Renal cortical epithelial cell (primary cell): ENCODE results near the gene SLC30A3. TPM values are rescaled to one million over a fixed set of nuclear protein-coding genes. Genes with fewer than 3 reads are reported as not detected.

Source experiments
- DNase-seq: peaks from one replicate; pipeline ENCODE4 v3.0.0-alpha.2; 2011; ENCODE audit warnings: low read depth
- total RNA-seq: library from RNA; depleted of rRNA; stranded (reverse); fragments of >200 nt; gene quantifications from 2 replicates; pipeline ENCODE4 v1.2.3, GENCODE V29; 2014

The SLC30A3 gene
- total RNA-seq, 1 donor from 2014 or later = 0.10 TPM

DNA sequence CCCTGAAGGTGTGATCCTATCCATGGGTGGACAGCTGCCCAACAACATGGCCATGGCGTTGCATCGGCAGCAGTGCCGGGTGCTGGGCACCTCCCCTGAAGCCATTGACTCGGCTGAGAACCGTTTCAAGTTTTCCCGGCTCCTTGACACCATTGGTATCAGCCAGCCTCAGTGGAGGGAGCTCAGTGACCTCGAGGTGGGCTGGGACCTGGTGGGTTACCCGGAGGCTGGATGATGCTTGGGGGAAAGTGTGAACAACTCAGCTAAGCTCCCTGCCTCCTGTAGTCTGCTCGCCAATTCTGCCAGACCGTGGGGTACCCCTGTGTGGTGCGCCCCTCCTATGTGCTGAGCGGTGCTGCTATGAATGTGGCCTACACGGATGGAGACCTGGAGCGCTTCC, 29.5 kb downstream of the SLC30A3 start:
- DNase-seq = no peak

DNA sequence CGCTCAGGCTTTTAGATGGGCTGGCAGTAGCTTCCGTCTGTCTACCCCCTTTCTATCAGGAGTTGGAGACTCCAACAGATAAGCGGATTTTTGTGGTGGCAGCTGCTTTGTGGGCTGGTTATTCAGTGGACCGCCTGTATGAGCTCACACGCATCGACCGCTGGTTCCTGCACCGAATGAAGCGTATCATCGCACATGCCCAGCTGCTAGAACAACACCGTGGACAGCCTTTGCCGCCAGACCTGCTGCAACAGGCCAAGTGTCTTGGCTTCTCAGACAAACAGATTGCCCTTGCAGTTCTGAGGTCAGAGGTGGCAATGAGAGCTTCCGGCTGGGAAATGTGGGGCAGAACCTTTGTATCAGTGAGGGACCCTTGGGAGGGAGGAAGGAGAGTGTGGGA, 30.9 kb downstream of the SLC30A3 start:
- no peak for DNase-seq

DNA sequence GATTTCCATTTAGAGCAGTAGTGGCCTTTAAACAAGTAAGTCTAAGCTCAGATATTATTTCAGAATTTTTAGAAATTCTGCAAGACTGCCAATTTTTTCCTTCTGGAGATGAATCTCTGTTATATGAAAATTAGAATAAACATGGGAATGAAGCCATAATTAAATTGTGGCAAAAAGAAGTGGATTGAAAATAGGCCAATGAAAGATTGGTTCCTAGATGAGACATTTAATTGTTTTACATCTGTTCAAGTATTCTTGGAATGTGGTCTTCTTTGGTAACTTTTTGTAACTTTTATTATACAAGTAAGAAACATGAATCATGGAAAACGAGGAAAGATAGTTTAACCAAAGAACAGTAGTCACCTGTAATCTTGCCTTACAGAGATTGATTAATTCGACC, 35.3 kb downstream of the SLC30A3 start:
- DNase-seq = no peak

GRCh38 chr2:27225526-27225925, 37.3 kb downstream of the SLC30A3 start:
- DNase-seq = no peak

- no peak for DNase-seq
Measured at GRCh38 chr2:27223416-27223815, 39.4 kb downstream of the SLC30A3 start.

DNA sequence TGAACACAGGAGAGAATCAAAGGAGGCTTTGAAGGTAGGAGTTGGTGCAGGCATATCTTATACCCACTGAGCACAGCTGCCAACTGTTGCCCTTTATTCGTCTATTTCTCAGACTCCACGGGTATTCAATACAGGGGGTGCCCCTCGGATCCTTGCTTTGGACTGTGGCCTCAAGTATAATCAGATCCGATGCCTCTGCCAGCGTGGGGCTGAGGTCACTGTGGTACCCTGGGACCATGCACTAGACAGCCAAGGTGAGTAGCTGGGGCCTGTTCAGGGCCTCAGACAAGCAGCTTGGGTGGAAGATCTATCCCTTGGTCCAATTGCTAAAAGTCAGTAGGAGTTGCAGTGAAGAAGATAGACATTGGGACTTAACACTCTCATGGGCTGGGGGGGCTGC, 40.4 kb downstream of the SLC30A3 start:
- no peak for DNase-seq

DNA sequence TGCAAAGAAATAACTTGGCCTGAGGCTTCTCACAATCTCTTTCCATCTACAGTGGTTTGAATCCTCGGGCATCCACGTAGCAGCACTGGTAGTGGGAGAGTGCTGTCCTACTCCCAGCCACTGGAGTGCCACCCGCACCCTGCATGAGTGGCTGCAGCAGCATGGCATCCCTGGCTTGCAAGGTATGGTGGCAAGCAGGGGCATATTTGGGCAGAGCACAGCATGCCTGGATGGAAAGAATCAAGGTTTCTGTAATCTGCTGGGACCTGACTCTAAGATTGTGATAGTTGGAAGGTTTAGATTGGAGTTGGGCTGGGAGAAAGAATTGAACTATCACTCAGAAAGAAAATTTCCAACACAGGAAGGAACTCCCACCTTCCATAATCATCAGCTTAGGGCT, 41.7 kb downstream of the SLC30A3 start:
- no peak for DNase-seq

GRCh38 chr2:27220091-27220490, 42.8 kb downstream of the SLC30A3 start:
- DNase-seq = no peak

- DNase-seq = no peak
Measured at GRCh38 chr2:27219091-27219490, 43.8 kb downstream of the SLC30A3 start.

DNA sequence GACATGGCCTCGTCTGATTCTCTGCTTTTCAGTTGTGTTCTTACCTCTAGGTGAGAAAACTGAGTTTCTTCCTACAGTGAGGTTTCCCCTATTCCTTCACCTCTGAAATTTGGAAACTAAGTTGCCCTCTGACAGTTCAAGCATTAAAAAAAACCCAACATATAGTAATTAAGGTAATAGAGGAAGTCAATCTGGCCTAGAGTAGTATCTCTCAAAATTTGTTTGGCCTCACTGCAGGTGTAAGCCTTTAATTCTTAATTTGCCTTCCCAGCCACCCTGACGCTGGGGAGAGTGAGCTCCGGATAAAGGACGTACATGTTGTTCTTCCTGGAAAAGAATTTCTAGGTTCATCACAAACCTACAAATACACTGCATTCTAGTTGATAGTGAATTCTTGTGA, 44.2 kb downstream of the SLC30A3 start:
- no peak for DNase-seq

DNA sequence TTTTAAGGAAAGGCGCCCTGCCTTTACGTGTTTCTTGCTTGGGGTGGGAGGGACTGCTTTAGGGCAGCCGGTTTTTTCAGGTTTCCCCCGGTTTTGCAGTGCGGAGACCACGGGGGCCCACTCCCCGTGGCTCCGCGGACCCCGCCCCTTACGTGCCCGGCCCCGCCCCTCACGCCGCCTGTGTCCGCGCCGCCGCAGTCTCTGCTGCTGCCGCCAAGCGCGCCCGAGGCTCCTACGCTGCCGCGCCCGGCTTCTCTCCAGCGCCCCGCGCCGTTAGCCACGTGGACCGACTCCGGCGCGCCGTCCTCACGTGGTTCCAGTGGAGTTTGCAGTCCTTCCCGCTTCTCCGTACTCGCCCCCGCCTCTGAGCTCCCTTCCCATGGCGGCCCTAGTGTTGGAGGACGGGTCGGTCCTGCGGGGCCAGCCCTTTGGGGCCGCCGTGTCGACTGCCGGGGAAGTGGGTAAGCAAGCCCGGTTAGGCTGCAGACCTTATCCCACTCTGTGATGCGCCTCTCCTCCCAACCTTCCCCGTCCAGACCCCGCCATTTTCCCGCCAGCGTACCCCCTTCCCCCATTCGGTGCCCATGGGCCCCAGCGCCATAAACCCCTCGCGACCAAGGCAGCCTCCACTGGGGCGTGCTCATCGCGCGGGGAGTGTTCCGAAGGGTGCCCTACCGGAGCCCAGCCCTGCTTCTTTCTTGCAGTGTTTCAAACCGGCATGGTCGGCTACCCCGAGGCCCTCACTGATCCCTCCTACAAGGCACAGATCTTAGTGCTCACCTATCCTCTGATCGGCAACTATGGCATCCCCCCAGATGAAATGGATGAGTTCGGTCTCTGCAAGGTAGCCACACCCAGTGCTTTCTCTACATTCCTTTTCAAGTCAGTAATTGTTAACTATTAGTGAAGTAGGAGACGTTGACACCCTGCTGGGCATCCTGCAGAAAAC, 45.4 kb downstream of the SLC30A3 start, which contains the start of gene CAD:
Gene CAD, plus strand, starts transcription at position 197 of the 949 bp plus-strand sequence. Its CDS starts 183 bp downstream, at position 380.
- DNase-seq = peak; percentile 59

DNA sequence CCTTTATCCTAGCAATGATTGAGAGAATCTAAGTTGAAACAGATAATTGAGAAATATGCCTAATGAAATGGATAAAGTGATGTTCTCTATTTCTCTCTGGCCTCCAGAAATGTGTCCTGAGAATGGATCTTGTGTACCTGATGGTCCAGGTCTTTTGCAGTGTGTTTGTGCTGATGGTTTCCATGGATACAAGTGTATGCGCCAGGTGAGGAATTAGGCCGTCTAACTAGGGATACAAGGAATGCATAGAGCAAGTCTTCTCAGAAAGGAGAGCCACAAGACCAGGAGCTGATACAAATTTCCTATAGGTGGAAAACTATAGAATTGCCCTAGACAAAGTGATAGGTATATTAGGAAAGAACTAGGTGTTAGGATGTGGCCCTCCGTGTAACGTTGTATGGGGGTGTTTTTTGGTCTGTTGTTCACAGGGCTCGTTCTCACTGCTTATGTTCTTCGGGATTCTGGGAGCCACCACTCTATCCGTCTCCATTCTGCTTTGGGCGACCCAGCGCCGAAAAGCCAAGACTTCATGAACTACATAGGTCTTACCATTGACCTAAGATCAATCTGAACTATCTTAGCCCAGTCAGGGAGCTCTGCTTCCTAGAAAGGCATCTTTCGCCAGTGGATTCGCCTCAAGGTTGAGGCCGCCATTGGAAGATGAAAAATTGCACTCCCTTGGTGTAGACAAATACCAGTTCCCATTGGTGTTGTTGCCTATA, 46.3 kb downstream of the SLC30A3 start:
- DNase-seq = no peak

DNA sequence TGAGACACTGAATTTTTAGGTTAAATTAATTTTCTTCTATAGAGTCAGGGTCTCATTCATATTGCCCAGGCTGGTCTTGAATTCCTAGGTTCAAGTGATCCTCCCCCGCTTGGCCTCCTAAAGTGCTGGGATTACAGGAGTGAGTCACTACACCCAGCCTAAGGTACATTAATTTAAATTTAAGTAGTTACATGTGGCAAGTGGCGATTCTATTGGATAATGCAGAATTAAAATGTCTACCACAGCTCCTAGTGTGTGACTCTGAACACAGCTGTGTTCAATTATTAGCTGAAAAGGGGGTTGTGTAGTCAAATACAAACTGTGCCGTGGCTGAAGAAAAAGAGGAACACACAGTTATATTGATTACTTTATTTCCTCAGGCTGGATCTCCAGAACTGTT, 47.9 kb downstream of the SLC30A3 start:
- no peak for DNase-seq

DNA sequence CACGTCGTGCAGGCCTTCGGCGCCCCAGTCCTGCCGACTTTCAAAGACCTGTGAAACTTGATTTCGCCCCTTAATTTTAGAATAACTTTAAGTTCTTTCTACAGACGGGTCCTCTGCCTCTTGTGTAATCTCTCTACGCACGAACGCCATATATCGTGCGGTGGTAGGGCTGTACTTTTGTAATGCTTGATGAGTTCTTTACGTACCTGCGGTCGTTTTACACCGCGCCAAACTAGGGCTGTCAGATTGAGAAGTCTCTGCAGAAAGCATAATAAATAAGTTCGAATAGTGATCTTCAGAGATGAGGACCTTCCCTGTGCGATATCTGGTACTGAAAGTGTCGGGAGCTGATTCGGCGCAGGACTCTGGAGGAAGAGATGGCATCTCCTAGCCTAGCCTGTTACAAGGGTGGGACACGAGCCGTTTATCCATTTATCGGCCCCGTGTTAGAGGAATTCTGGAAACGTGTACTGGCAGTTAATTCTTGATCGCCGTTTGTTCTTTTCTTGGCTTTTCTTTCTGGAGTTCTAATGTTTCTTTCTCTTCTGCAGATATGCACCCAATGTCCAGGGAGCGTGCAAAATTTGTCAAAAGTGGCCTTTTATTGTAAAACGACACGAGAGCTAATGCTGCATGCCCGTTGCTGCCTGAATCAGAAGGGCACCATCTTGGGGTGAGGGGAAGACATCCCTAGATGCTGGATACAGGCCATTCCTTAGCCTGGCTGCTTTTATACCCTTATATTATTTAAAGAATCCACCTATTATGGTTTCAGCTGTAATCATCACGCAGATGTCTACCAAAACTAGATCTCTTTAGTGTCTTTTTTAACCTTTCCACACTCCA, 50.0 kb downstream of the SLC30A3 start:
- peak; percentile 49 for DNase-seq

GRCh38 chr2:27211943-27212625, 50.8 kb downstream of the SLC30A3 start, which contains the start of the genes ATRAID and SLC5A6:
Gene ATRAID (plus strand): TSS chr2:27212041. CDS start chr2:27212369, 328 bp downstream.
Gene SLC5A6 (minus strand): TSS chr2:27212268. CDS start chr2:27207650, 4,618 bp downstream.
- peak; percentile 58 for DNase-seq

DNA sequence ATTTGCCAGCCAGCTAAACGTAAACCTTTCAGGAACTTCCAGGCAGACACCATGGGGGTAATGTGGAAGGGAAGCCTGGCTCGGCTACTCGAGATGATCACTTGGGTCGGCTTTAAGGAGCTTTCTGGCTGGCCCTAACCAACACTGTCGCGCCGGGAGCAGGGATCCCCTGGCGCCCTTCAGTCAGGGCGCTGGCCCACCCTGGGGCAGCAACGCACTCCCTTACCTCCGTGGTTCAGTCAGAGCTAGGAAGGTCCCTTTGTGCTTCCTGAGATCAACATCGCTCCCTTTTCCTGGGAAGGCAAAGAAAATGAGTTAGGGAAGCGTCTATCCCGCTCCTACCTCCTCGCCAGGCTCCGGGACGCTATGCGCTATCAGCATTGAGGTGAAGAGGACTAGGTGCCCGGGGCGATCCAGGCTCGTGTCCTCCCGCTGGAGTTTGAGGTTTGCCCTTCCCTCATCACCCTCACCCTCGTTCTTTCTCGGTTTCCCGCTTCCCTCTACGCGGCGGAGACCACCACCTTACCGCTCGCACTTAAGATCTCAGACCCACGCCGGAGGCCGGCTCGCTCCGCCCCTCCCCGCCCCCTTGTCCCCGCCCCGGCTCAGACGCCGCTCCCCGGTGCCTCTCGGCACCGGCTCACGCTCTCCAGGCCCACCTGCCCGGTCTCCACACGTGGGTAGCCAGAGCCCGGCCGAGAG, 51.5 kb downstream of the SLC30A3 start:
- no peak for DNase-seq

GRCh38 chr2:27209621-27210401, 53.0 kb downstream of the SLC30A3 start:
- DNase-seq = no peak

- DNase-seq = no peak
Measured at GRCh38 chr2:27208486-27209050, 54.3 kb downstream of the SLC30A3 start.

- DNase-seq = no peak
Measured at GRCh38 chr2:27206346-27206745, 56.5 kb downstream of the SLC30A3 start.
